HepG2 (cell line): ENCODE data around the gene PRKCE. TPM values are rescaled to one million over a fixed set of nuclear protein-coding genes. Genes with fewer than 3 reads are reported as not detected.

Source experiments
- AHDC1 ChIP-seq: sonication (generic); formaldehyde crosslinking; IDR thresholded peaks from 2 replicates; pipeline ENCODE4 v1.5.1; 2020; ENCODE audit warnings: mild to moderate bottlenecking, missing genetic modification reagents, borderline replicate concordance
- ARID5B ChIP-seq: IDR thresholded peaks from 2 replicates; pipeline ENCODE4 v1.4.0; 2020; ENCODE audit warnings: mild to moderate bottlenecking, missing genetic modification reagents
- DNMT1 ChIP-seq: sonication (generic); formaldehyde crosslinking; IDR thresholded peaks from 2 replicates; pipeline ENCODE4 v1.5.1; 2020; ENCODE audit warnings: mild to moderate bottlenecking, missing genetic modification reagents
- DPF2 ChIP-seq: sonication (generic); formaldehyde crosslinking; IDR thresholded peaks from 2 replicates; pipeline ENCODE4 v1.4.0; 2020; ENCODE audit warnings: mild to moderate bottlenecking, low read depth, missing genetic modification reagents, borderline replicate concordance
- ELF3 ChIP-seq: IDR thresholded peaks from 2 replicates; pipeline ENCODE4 v1.6.1; 2016; ENCODE audit warnings: missing genetic modification reagents, missing compliant biosample characterization
- HDAC1 ChIP-seq: sonication (generic); formaldehyde crosslinking; IDR thresholded peaks from 2 replicates; pipeline ENCODE4 v1.5.1; 2020; ENCODE audit warnings: mild to moderate bottlenecking, missing genetic modification reagents
- HNF4A ChIP-seq: sonication (generic); formaldehyde crosslinking; IDR thresholded peaks from 2 replicates; pipeline ENCODE4 v1.4.0; 2020; ENCODE audit warnings: missing genetic modification reagents
- IKZF5 ChIP-seq: IDR thresholded peaks from 2 replicates; pipeline ENCODE4 v1.6.1; 2018; ENCODE audit warnings: missing genetic modification reagents, mild to moderate bottlenecking, missing compliant biosample characterization
- LCORL ChIP-seq, 2 experiments: fragments of 450-650 bp in 1 of 2; sonication (generic) in 1 of 2; formaldehyde crosslinking in 1 of 2; IDR thresholded peaks; 2 replicates each; pipeline versions ENCODE4 v1.5.0 to v1.6.1; 2017 to 2020; ENCODE audit warnings: antibody characterized with exemption in 1 of 2, missing genetic modification reagents in 1 of 2
- MEIS1 ChIP-seq: sonication (generic); formaldehyde crosslinking; IDR thresholded peaks from 2 replicates; pipeline ENCODE4 v1.9.0; 2021; ENCODE audit warnings: mild to moderate bottlenecking, missing genetic modification reagents, moderate library complexity, borderline replicate concordance
- SOX13 ChIP-seq, 3 experiments: fragments of 450-650 bp in 1 of 3; sonication (generic) in 1 of 3; formaldehyde crosslinking in 1 of 3; IDR thresholded peaks in 2 of 3; conservative IDR thresholded peaks in 1 of 3; 2 replicates each; pipeline versions ENCODE4 v1.5.0 to v1.6.1; 2016 to 2020; ENCODE audit warnings: antibody characterized with exemption in 1 of 3, mild to moderate bottlenecking in 1 of 3, missing compliant biosample characterization in 1 of 3, missing genetic modification reagents in 1 of 3, moderate library complexity in 1 of 3
- THRA ChIP-seq: sonication (generic); formaldehyde crosslinking; IDR thresholded peaks from 2 replicates; pipeline ENCODE4 v1.4.0; 2020; ENCODE audit warnings: missing genetic modification reagents, borderline replicate concordance
- ZBTB7B ChIP-seq: sonication (generic); formaldehyde crosslinking; IDR thresholded peaks from 2 replicates; pipeline ENCODE4 v1.4.0; 2020; ENCODE audit warnings: missing genetic modification reagents
- ZNF30 ChIP-seq: sonication (generic); formaldehyde crosslinking; IDR thresholded peaks from 2 replicates; pipeline ENCODE4 v1.5.0; 2020; ENCODE audit warnings: mild to moderate bottlenecking, missing genetic modification reagents
- ZNF670 ChIP-seq: sonication (generic); formaldehyde crosslinking; IDR thresholded peaks from 2 replicates; pipeline ENCODE4 v1.8.0; 2022; ENCODE audit warnings: mild to moderate bottlenecking, missing genetic modification reagents, borderline replicate concordance
- polyA plus RNA-seq, 8 experiments: library from polyadenylated mRNA; depleted of rRNA in 3 of 8; stranded (reverse) in 7 of 8; unstranded in 1 of 8; fragments of >200 nt; fragmentation: Illumina TruSeq in 4 of 8; extraction: Trizol in 4 of 8; gene quantifications; 2 replicates each; pipeline versions ENCODE4 v1.2.1 to v1.2.3, GENCODE V29; 2011 to 2016; ENCODE audit warnings: low read depth in 4 of 8, missing spikeins in 1 of 8, mixed read lengths in 1 of 8; ENCODE audit not compliant: insufficient read depth in 1 of 8
- total RNA-seq, 5 experiments: library from RNA; depleted of rRNA; stranded (reverse); fragments of >200 nt; fragmentation: Illumina TruSeq; extraction: Trizol; gene quantifications; 2 replicates each; pipeline ENCODE4 v1.2.3, GENCODE V29; 2016; ENCODE audit warnings: low read depth in 1 of 5

The PRKCE gene
- total and polyA plus RNA-seq, 2 of the 13 experiments (the other 11 are each of a cell fraction or from before 2014, with no cell fraction given): 1.0 to 3.9 TPM

GRCh38 chr2:45793305-45793962 lies 142.0 kb downstream of the PRKCE start (continued):
- TF ChIP-seq ARID5B (CRISPR knock-in tag) (peak; percentile 74), DPF2 (no peak), DNMT1 (no peak), HNF4A (CRISPR knock-in tag) (peak; percentile 53), SOX13 (IDR thresholded peaks at IDR 0.05) (no peak), SOX13 (CRISPR knock-in tag; conservative IDR thresholded peaks at IDR 0.05 in 1 of 2, IDR thresholded peaks at IDR 0.05 in 1 of 2) (peak in 1 of 2 experiments; percentile 71; a peak in 2 of 4 replicates), MEIS1 (CRISPR knock-in tag) (peak; percentile 73; the same call in 1 of the 2 replicates), ELF3 (0 out of 2 replicates have a peak, but pooled peaks have one; percentile 18), ZNF30 (CRISPR knock-in tag) (no peak), THRA (peak; percentile 36; the same call in 1 of the 2 replicates), LCORL (IDR thresholded peaks at IDR 0.05) (no peak), LCORL (CRISPR knock-in tag; IDR thresholded peaks at IDR 0.05) (0 out of 2 replicates have a peak, but pooled peaks have one; percentile 31), ZNF670 (CRISPR knock-in tag) (0 out of 2 replicates have a peak, but pooled peaks have one; percentile 36), HDAC1 (CRISPR knock-in tag) (peak; percentile 42; the same call in 1 of the 2 replicates), IKZF5 (CRISPR knock-in tag) (peak; percentile 78; the same call in 1 of the 2 replicates), ZBTB7B (0 out of 2 replicates have a peak, but pooled peaks have one; percentile 29), AHDC1 (peak; percentile 79; the same call in 1 of the 2 replicates)
